ENCODE measurements around the gene VPS39.

VPS39 gene

DNA sequence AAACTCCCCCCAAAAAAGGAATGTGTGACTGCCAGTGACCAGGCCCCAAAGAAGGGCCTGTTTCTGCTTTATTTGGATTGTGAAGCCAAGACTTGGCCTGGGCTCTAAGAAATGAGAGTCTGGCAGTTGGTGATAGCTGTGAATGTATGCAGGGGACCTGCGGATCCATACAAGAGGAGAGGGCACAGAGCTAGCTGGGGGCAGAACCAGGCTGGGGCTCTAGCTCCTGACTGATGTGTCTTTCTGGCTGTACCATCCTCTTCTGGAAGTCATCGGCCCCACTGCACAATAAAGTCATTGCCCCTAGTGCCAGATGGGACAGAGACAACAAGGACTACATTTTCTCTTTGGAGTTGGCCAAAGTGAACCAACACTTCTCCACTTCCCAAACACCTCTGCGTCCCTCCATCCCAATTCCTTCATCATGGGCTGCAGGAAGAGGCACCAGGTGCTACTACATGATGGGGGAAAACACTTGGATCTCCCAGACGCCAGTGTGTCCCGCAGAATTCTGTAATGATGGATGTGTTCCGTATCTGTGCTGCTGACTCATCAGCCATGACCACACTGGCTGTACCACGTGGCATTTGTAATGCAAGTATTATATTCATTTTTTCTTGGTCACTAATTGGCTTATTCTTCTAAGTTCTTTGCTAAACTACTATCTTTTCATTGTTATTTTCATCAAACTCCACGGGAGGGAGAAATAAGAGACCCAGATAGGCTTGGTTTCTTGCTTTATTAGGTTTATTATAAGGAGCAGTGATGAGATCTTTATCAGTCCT is 49.9 kb downstream of the VPS39 start:
- no peak for DNase-seq (ENCODE audit: low read depth)

DNA sequence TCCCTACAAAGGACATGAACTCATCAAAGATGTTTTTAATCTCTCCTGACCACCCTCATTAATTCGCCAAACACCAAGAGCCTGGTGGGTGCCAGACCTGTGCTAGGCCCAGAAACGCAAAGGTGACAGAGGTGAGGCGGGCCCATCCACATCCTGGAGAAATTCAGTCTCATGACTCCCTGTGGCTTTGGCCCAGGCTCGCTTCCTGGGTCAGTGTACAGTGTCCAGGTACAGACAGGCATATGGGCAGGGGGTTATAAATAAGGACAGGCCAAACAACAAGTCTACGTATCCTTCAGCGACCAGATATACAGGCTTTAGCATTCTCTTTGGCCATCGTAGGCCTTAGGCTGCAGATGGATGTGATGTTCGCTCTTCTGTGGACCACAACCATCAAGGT is 50.7 kb downstream of the VPS39 start:
- DNase-seq (ENCODE audit: low read depth), result no peak

- DNase-seq (ENCODE audit: low read depth), result no peak
Measured at GRCh38 chr15:42156243-42156922, 51.7 kb downstream of the VPS39 start, which contains the start of gene PLA2G4F. Gene PLA2G4F (minus strand): TSS chr15:42156636. CDS start chr15:42156549, 87 bp downstream.

DNA sequence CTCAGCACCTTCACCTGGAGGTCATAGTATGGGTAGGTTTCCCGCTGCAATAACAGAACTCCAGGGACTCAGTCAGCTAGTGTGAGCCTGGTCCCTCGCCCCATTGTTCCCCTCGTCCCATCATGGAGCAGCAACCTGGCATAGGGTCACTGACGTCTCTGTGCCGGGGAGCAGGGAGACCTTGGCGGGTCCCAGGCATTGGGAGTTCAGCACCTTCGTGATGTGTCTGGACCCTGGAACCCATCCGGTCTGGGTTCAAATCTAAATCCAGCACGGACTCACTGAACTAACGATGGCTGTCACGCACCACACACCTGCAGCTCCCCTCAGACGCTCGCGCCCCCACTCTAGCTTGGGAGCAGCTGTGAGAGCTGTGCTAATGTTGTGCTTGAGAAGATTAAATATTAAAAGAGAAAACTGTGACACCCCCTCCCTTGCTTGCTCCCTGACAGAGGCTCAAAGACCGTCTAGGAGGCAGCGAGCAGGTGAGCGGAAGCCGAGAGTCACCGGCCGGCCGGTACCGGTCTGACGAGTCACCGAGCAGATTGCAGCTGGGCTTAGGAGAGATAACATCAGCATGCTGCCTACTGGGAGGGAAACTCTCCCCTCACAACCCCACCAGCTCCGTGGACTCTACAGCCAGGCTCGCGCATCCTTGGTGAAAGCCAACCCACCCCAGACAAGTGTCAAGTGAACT is 52.4 kb downstream of the VPS39 start:
- DNase-seq (ENCODE audit: low read depth), result no peak

- no peak for DNase-seq (ENCODE audit: low read depth)
Measured at GRCh38 chr15:42154956-42155355, 53.1 kb downstream of the VPS39 start.

DNA sequence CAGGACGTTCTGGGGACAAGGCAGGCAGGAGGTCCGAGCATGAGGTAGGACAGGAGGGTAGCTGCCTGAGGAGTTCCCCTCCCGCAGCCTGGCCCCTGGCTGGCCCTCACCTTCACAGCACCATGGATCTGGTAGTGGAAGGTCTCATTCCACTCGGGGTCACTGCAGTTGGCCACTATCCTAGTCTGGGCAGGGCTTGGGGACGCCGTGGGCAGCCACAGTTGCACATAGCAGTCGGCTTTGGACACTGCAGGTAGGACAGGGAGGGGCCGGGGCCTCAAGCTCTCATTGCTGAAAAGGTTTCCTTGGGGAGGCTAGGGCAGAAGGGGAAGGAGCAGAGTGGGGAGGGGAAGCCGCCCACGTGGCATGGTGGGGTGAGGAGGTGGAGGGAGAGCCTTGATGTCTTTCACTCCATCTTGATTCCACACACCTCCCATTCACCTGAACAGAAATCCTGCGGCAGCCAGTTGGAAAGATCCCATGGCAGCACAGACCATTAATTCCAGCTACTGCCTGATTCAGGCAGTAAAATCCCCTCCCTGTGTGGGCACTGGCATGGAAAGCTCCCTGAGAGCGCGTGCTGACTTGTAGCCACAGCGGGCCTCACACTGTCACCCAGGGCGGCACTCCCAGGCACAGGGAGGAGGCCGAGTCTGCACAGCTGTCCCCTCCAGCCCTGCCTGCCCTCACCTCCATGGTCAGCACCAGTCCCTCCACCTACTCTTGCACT is 53.7 kb downstream of the VPS39 start:
- DNase-seq (ENCODE audit: low read depth), result no peak

DNA sequence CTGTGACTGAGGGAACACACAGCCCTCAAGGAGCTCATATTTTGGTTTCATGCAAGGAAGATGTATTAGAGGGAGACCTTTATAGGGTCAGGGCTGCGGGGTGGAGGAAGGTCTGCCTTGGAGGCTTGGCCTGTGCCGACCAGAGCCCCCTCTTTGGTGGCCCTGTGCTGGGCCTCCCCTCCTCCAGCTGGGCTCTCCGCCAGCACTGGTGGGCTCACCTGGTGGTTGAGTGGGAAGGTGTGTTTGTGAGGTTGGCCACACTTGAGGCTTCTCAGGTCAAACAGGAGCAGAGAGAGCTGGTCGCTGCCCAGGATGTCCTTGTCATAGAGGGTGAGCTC is 54.3 kb downstream of the VPS39 start:
- no peak for DNase-seq (ENCODE audit: low read depth)

DNA sequence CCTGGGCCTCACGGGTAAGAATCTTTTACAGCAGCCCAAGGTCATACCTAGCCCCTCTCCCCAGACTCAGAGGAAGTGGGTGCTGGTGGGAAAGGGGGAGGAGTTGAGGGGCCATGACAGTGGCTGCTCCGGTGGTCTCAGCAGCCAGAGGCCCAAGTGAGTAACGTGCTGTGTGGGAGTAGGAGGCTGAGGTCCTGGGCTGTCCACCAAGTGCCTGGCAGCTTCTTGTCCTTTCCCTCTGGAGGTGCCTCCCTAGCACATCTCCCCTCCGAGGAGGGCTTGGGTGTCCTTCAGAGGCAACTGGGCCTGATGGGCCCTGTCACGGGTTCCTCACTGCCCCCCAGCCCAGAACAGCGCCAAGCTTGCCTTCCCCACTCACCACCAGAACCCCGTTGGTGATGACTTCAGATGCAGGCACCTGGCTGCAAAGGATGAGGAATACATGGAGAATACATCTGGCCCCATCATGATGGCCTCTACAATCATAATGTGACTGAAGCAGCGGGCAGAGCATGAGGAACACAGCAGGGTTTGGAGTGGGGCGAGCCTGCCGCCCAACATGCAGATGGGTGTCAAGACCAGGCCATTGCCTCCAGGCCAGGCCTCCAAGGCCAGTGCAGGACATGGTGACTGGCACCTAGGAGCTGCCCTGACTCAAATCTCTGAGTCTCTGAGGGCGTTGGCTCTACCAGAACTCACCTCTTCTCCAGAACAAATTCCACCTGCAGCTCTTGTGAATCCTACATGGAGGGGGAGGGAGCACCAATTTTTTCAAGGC is 55.0 kb downstream of the VPS39 start:
- no peak for DNase-seq (ENCODE audit: low read depth)

DNA sequence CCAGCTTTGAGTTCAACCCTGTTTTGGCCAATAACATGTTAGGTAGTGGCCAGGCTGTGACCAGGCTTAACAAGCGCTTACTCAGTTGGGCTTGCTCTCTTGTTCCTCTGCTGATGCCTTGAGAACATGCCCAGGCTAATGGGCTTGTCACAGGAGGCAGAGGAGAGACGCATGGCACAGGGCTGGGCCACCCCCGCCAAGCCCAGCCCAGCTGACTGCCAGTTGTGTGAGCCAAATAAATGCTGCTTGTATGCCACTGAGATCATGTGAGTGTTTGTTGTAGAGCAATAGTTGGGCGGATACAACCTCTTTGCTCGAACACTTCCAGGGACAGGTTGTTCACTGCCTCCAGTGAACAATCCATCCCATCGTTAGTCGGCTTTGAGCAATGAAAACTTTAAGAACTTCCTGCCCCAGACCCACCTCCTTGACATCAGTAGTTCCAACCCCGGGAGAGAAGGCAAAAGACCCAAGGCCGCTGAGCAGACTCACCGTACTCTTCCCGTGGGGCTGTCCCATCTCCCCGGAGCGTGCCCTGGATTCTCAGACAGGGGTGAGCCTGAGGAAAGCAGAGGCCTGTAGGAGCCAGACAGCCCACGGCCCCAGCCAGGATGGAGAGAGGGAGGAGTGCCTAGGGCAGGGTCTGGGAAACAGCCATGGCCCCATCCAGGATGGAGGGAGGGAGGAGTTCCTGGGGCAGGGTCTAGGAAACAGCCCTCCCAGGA is 55.7 kb downstream of the VPS39 start:
- no peak for DNase-seq (ENCODE audit: low read depth)

- no peak for DNase-seq (ENCODE audit: low read depth)
Measured at GRCh38 chr15:42151736-42152135, 56.4 kb downstream of the VPS39 start.

DNA sequence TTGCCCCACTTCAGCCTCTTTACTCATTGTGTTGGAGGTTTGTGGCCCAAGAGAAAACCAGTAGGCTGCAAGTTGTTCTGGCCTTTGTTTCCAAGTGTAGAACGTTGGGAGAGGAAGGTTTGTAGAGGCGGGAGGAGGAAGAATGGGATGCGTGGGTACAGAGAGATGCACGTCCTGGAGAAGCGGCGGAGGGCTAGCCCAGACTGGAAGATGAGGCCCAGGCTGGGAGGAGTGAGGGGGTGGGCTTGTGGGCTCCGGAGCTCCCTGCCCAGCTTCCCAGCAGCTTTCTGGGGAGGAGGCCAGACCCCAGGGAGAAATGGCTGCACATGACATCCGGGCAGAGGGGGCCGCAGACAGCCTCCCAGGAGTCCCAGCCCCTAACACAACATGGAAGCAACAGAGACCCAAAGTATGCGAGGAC is 57.0 kb downstream of the VPS39 start:
- no peak for DNase-seq (ENCODE audit: low read depth)

GRCh38 chr15:42150219-42150970 is 57.7 kb downstream of the VPS39 start:
- DNase-seq (ENCODE audit: low read depth), result no peak

GRCh38 chr15:42149493-42150218 is 58.4 kb downstream of the VPS39 start:
- no peak for DNase-seq (ENCODE audit: low read depth)

GRCh38 chr15:42148808-42149492 is 59.2 kb downstream of the VPS39 start:
- no peak for DNase-seq (ENCODE audit: low read depth)

- no peak for DNase-seq (ENCODE audit: low read depth)
Measured at GRCh38 chr15:42147431-42147735, 60.7 kb downstream of the VPS39 start.

DNA sequence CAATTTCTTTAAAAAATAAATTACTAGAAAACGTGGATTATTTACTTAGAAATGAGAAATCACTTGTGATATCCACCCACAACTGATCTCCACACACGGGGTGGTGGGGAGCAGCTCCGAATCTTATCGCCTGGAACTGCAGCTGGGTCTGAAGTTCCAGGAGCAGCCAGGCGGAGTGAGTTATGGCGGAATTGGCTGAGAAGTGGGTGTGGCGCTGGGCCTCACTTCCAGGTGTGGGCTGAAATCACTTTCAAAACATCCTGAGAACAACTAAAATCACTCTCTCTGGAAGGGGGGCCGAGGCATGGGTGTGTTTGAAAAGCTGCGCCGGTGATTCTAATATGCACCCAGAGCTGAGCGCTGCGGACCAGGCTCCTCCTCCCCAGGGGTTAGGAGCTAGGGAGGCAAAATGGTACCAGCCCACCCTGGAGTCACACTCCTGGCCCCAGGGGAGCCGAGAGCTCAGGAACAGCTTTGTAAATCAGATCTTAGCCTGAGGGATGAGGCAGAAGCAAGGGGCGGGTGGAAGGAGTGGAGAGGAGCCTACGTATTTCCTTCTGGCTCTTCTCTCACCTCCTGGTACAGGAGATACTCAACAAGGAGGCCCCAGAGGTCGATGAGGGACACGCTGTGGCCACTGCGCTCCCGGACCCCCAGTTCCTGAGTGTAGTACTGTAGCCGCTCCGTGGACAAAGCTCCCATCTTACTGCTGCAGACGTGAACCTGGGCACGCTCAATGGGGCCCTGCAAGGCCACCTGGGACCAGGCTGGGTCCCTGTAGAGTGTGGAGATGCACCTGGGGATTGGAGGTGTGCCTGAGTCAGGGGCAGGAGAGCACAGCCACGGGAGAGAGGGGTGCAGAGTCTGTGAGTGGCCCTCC is 61.3 kb downstream of the VPS39 start:
- no peak for DNase-seq (ENCODE audit: low read depth)

DNA sequence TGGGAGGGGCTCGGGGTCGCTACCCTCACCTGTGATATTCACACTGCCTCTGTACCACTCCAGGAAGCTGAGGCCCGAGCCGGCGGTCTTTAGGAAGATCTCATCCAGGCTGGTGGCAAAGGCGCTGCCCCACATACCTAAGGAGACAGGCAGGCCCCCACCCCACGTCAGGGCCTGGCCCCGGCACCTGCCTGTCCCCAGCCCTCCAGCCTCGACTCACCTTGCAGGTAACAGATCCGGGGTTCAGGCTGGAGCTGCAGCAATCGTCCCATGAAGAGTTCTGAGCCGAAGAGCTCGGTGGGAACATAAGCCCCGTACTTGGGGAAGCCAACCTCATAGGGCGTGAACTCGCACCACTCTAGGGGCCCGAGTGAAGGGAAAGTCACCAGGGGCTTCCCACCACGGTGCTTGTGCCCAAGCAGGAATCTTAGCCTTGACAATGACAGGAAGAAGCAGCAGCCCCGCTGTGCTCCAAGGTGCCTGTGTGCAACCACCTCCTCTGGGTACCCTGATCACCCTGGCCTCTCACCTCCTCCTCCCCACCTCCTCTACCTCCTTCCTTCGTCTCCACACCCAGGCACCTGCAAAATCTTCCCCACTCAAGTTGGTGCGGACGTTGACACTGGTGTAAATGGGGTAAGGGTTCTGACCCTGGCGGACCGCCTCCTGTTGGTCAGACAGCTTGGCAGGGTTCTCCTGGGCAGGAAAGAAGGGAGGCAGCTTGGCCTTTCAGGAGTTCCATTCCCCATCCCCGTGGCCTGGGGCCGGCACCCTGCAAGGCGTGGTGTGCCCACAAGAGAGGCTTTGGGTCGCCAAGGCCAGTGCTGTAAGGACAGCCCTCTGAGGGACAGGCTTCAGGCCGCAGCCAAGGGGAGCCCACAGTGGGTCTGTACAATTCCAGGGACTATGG is 62.3 kb downstream of the VPS39 start:
- DNase-seq (ENCODE audit: low read depth), result no peak
